Measurements from ENCODE around the gene ZNF141. TPM values are rescaled to one million over a fixed set of nuclear protein-coding genes. Genes with fewer than 3 reads are reported as not detected.

The ZNF141 gene
- total and polyA plus RNA-seq, 10 of the 15 experiments (the other 5 are each of a cell fraction or from before 2014, with no cell fraction given): 3.9 to 25.2 (median 10.6) TPM

GRCh38 chr4:328729-329128, 8.9 kb upstream of the ZNF141 start (continued):
- no peak for TF ChIP-seq EED (IDR thresholded peaks at IDR 0.05; ENCODE audit: low read depth)
- TF ChIP-seq CEBPZ (IDR thresholded peaks at IDR 0.05; ENCODE audit: low read depth, low read length): no peak
- TF ChIP-seq NRF1 (conservative IDR thresholded peaks at IDR 0.05; ENCODE audit: low read depth, low read length): no peak
- no peak for TF ChIP-seq E4F1 (IDR thresholded peaks at IDR 0.05; ENCODE audit: borderline replicate concordance, partially characterized antibody)
- TF ChIP-seq SUPT20H (IDR thresholded peaks at IDR 0.05; ENCODE audit: borderline replicate concordance, control insufficient read depth, low read depth, low read length): no peak
- TF ChIP-seq SPI1 (IDR thresholded peaks at IDR 0.05; ENCODE audit: borderline replicate concordance, insufficient read depth, low read depth, low read length): no peak

GRCh38 chr4:335515-335914, 2.1 kb upstream of the ZNF141 start:
- RAD21 ChIA-PET (ENCODE audit: unreplicated experiment): no interaction called here
- 97% methylated on average over 2 of the region's 2 CpGs for WGBS (ENCODE audit: insufficient coverage, insufficient replicate concordance, low lambda C conversion rate, missing lambda C conversion rate)
- FAIRE-seq (no peak), DNase-seq (ENCODE audit: low read depth, low spot score) (no peak), ATAC-seq (no peak)
- Histone ChIP-seq H3K9ac (ENCODE audit: control insufficient read depth, insufficient read depth, low read length) (no peak overlapping the region), H3K4me1 (ENCODE audit: control insufficient read depth, insufficient read depth, low read length) (no peaks in the 10 kb centered on the region), H3K9me3 (replicated peaks; ENCODE audit: control insufficient read depth, insufficient read depth, low read length) (peaks cover 15% of the 10 kb centered on the region), H3K36me3 (ENCODE audit: control insufficient read depth in 2 of 2, insufficient read depth in 2 of 2, low read length in 1 of 2) (0 out of 4 replicates have a peak, but pooled peaks cover 0 to 2% of the 10 kb centered on the region in 2 experiments), H3K27ac (ENCODE audit: control insufficient read depth, insufficient read depth) (no peak overlapping the region), H3K4me3 (no peak overlapping the region), H3K79me2 (ENCODE audit: control insufficient read depth, insufficient read depth, low read length) (peaks cover 26% of the 10 kb centered on the region), H2AFZ (ENCODE audit: control insufficient read depth, low read depth, low read length) (no peak overlapping the region), H3K4me2 (ENCODE audit: control insufficient read depth, insufficient read depth) (no peak overlapping the region), H4K20me1 (ENCODE audit: control insufficient read depth, insufficient read depth) (no peaks in the 10 kb centered on the region), H3K27me3 (replicated peaks in 1 of 2; ENCODE audit: control insufficient read depth in 2 of 2, insufficient read depth in 2 of 2, low read length in 1 of 2) (no peaks in the 10 kb centered on the region)
- CTCF ChIA-PET: no interaction called here
- TF ChIP-seq BCL11A (IDR thresholded peaks at IDR 0.05; ENCODE audit: low read depth, low read length) (no peak), ATF2 (IDR thresholded peaks at IDR 0.05; ENCODE audit: low read length) (no peak), HDAC2 (IDR thresholded peaks at IDR 0.05) (no peak), IRF4 (IDR thresholded peaks at IDR 0.05; ENCODE audit: low read depth, low read length) (no peak), SP1 (IDR thresholded peaks at IDR 0.05; ENCODE audit: low read depth, low read length) (no peak), PBX3 (IDR thresholded peaks at IDR 0.05; ENCODE audit: insufficient replicate concordance, low read depth, low read length) (no peak), JUND (IDR thresholded peaks at IDR 0.05; ENCODE audit: low read depth, low read length) (no peak)
- in situ Hi-C loops (cut with MboI) (no loop called here), intact Hi-C loops (cut with micrococcal nuclease; ENCODE audit: unreplicated experiment) (loop anchor here (5.0 kb wide), 1 partner anchor 93 kb away; no protein-coding TSS in a partner anchor)
- SMC1A ChIA-PET (ENCODE audit: uncharacterized antibody, unreplicated experiment): no interaction called here
- POLR2A ChIA-PET: no interaction called here
- no TSS peak for BruUV-seq (replicated peaks)
